K562 (cell line): Measurements from ENCODE around the gene ELK1. TPM values are rescaled to one million over a fixed set of nuclear protein-coding genes. Genes with fewer than 3 reads are reported as not detected.

ENCODE experiments used
- BCLAF1 ChIP-seq, 2 experiments: fragments of 450-650 bp in 1 of 2; IDR thresholded peaks; 2 replicates each; pipeline ENCODE4 v1.6.1; 2011 to 2017; ENCODE audit warnings: low read depth in 2 of 2, antibody characterized with exemption in 1 of 2, borderline replicate concordance in 1 of 2, low read length in 1 of 2, mild to moderate bottlenecking in 1 of 2, mixed read lengths in 1 of 2; ENCODE audit not compliant: control insufficient read depth in 1 of 2
- CBX1 ChIP-seq: sonication (generic); IDR thresholded peaks from 2 replicates; pipeline ENCODE4 v1.6.1; 2016; ENCODE audit warnings: antibody characterized with exemption, low read depth, mild to moderate bottlenecking
- EHMT2 ChIP-seq: fragments of 450-650 bp; IDR thresholded peaks from 2 replicates; pipeline ENCODE4 v1.6.1; 2018; ENCODE audit warnings: antibody characterized with exemption
- ELK1 ChIP-seq: sonication (generic); formaldehyde crosslinking; IDR thresholded peaks from 2 replicates; pipeline ENCODE4 v1.8.1; 2022; ENCODE audit warnings: missing genetic modification reagents
- HOMEZ ChIP-seq: fragments of 250-450 bp; sonication (Bioruptor Pico); IDR thresholded peaks from 2 replicates; pipeline ENCODE4 v1.4.0; 2020; ENCODE audit warnings: mild to moderate bottlenecking, moderate library complexity
- IRF2 ChIP-seq: sonication (generic); formaldehyde crosslinking; IDR thresholded peaks from 2 replicates; pipeline ENCODE4 v1.8.1; 2022; ENCODE audit warnings: mild to moderate bottlenecking, missing genetic modification reagents
- IRF9 ChIP-seq: fragments of 450-650 bp; IDR thresholded peaks from 2 replicates; pipeline ENCODE4 v1.6.1; 2016; ENCODE audit warnings: missing biosample characterization, missing genetic modification characterization
- JUN ChIP-seq, 2 experiments: sonication (generic) in 1 of 2; formaldehyde crosslinking in 1 of 2; IDR thresholded peaks; 2 replicates each; pipeline versions ENCODE4 v1.6.1 to v1.8.0; 2012 to 2022; ENCODE audit warnings: borderline replicate concordance in 2 of 2, mild to moderate bottlenecking in 2 of 2, improper control_type of control experiment in 1 of 2, low read depth in 1 of 2, low read length in 1 of 2, missing genetic modification reagents in 1 of 2
- MIER1 ChIP-seq: fragments of 450-650 bp; IDR thresholded peaks from 2 replicates; pipeline ENCODE4 v1.6.1; 2016; ENCODE audit warnings: antibody characterized with exemption, mild to moderate bottlenecking, low read depth
- NFE2L1 ChIP-seq: fragments of 450-650 bp; IDR thresholded peaks from 2 replicates; pipeline ENCODE4 v1.6.1; 2016; ENCODE audit warnings: missing genetic modification characterization, low read depth, mild to moderate bottlenecking, missing compliant biosample characterization, moderate library complexity, borderline replicate concordance
- SLC30A9 ChIP-seq: fragments of 250-450 bp; sonication (Bioruptor Pico); IDR thresholded peaks from 2 replicates; pipeline ENCODE4 v1.8.0; 2022; ENCODE audit warnings: mild to moderate bottlenecking, moderate library complexity
- SNAPC5 ChIP-seq: fragments of 250-450 bp; sonication (Bioruptor Pico); IDR thresholded peaks from 2 replicates; pipeline ENCODE4 v1.8.0; 2021; ENCODE audit warnings: moderate library complexity, mild to moderate bottlenecking, inconsistent platforms
- TBL1XR1 ChIP-seq, 2 experiments: IDR thresholded peaks; 2 replicates each; pipeline ENCODE4 v1.6.1; 2012; ENCODE audit warnings: improper control_type of control experiment in 2 of 2, low read length in 2 of 2, mild to moderate bottlenecking in 1 of 2
- TGIF2 ChIP-seq: sonication (generic); formaldehyde crosslinking; IDR thresholded peaks from 2 replicates; pipeline ENCODE4 v1.8.1; 2022; ENCODE audit warnings: mild to moderate bottlenecking, missing genetic modification reagents, moderate library complexity
- ZHX1 ChIP-seq: fragments of 150-350 bp; conservative IDR thresholded peaks from 2 replicates; pipeline ENCODE4 v1.6.1; 2014; ENCODE audit warnings: low read length
- ZKSCAN1 ChIP-seq: fragments of 150-350 bp; IDR thresholded peaks from 2 replicates; pipeline ENCODE4 v1.6.1; 2016; ENCODE audit warnings: low read depth, low read length
- ZNF140 ChIP-seq: fragments of 250-450 bp; sonication (Bioruptor Pico); IDR thresholded peaks from 2 replicates; pipeline ENCODE4 v1.8.0; 2021; ENCODE audit warnings: moderate library complexity, mild to moderate bottlenecking, inconsistent platforms
- ZNF586 ChIP-seq: fragments of 450-650 bp; formaldehyde crosslinking; conservative IDR thresholded peaks from 2 replicates; pipeline ENCODE4 v1.4.0; 2020; ENCODE audit warnings: mild to moderate bottlenecking, moderate library complexity
- polyA plus RNA-seq, 8 experiments: library from polyadenylated mRNA; depleted of rRNA in 4 of 8; stranded (reverse) in 5 of 8; unstranded in 3 of 8; fragments of >200 nt; fragmentation: Nextera tagmentation in 2 of 8; fragmentation: Illumina TruSeq in 1 of 8; extraction: Ambion mirVana in 2 of 8; extraction: Trizol in 1 of 8; gene quantifications; 2 replicates each; pipeline versions ENCODE4 v1.2.1 to v1.2.3, GENCODE V29; 2011 to 2014; ENCODE audit warnings: inconsistent platforms in 1 of 8, missing spikeins in 1 of 8
- total RNA-seq, 7 experiments: library from RNA; depleted of rRNA in 6 of 7; stranded (reverse); fragments of >200 nt in 6 of 7; fragmentation: Illumina TruSeq in 2 of 7; extraction: Trizol in 2 of 7; gene quantifications; 2 replicates each; pipeline versions ENCODE4 v1.2.1 to v1.2.3, GENCODE V29; 2011 to 2021; ENCODE audit warnings: low replicate concordance in 1 of 7

ELK1 gene
- total and polyA plus RNA-seq, 9 of the 15 experiments (the other 6 are each of a cell fraction or from before 2014, with no cell fraction given) = 4.4 to 74.9 (median 26.5) TPM

GRCh38 chrX:47662144-47662657, 11.8 kb upstream of the ELK1 start (continued):
- TF ChIP-seq ZNF140 (CRISPR knock-in tag) (no peak), MIER1 (no peak), ELK1 (CRISPR knock-in tag) (no peak), EHMT2 (0 out of 2 replicates have a peak, but pooled peaks have one; percentile 36), ZNF586 (no peak), IRF2 (CRISPR knock-in tag) (no peak), TBL1XR1 (IDR thresholded peaks at IDR 0.05; ENCODE audit: low read length in 2 of 2) (no peak), BCLAF1 (IDR thresholded peaks at IDR 0.05; ENCODE audit: borderline replicate concordance in 1 of 2, control insufficient read depth in 1 of 2, low read depth in 2 of 2, low read length in 1 of 2) (no peak), JUN (IDR thresholded peaks at IDR 0.05; ENCODE audit: borderline replicate concordance, low read depth, low read length) (peak; percentile 90), JUN (CRISPR knock-in tag; IDR thresholded peaks at IDR 0.05; ENCODE audit: borderline replicate concordance) (no peak), IRF9 (tag) (no peak), TGIF2 (no peak), NFE2L1 (tag) (no peak), HOMEZ (CRISPR knock-in tag) (no peak), SLC30A9 (CRISPR knock-in tag) (no peak), ZHX1 (no peak), SNAPC5 (no peak), CBX1 (no peak), ZKSCAN1 (no peak)
